HepG2 (cell line): Measurements from ENCODE around the gene GTF2F2.

ENCODE experiments used
- ATF2 ChIP-seq: sonication (generic); formaldehyde crosslinking; IDR thresholded peaks from 2 replicates; pipeline ENCODE4 v1.4.0; 2020; ENCODE audit warnings: missing genetic modification reagents
- EP300 ChIP-seq, 3 experiments: sonication (generic) in 1 of 3; formaldehyde crosslinking in 1 of 3; IDR thresholded peaks; 2 replicates each; pipeline versions ENCODE4 v1.5.1 to v1.6.1; 2011 to 2020; ENCODE audit warnings: low read depth in 2 of 3, low read length in 2 of 3, borderline replicate concordance in 1 of 3, improper control_type of control experiment in 1 of 3, mild to moderate bottlenecking in 1 of 3, missing genetic modification reagents in 1 of 3, moderate library complexity in 1 of 3
- HMGXB3 ChIP-seq: sonication (generic); formaldehyde crosslinking; IDR thresholded peaks from 2 replicates; pipeline ENCODE4 v1.4.0; 2020; ENCODE audit warnings: missing genetic modification reagents, borderline replicate concordance
- KLF6 ChIP-seq: IDR thresholded peaks from 2 replicates; pipeline ENCODE4 v1.8.0; 2016; ENCODE audit warnings: missing biosample characterization, missing genetic modification reagents
- LBX2 ChIP-seq: sonication (generic); formaldehyde crosslinking; IDR thresholded peaks from 2 replicates; pipeline ENCODE4 v1.5.0; 2020; ENCODE audit warnings: missing genetic modification reagents, mild to moderate bottlenecking, borderline replicate concordance
- MAX ChIP-seq: IDR thresholded peaks from 2 replicates; pipeline ENCODE4 v1.6.1; 2012; ENCODE audit warnings: inconsistent platforms
- SYNCRIP ChIP-seq: fragments of 200-400 bp; formaldehyde crosslinking; IDR thresholded peaks from 2 replicates; pipeline ENCODE4 v1.6.1; 2018; ENCODE audit warnings: mild to moderate bottlenecking, low read depth, low read length; ENCODE audit not compliant: insufficient read depth
- TAF1 ChIP-seq: sonication (generic); formaldehyde crosslinking; IDR thresholded peaks from 2 replicates; pipeline ENCODE4 v1.4.0; 2020; ENCODE audit warnings: missing genetic modification reagents
- USF2 ChIP-seq, 2 experiments: sonication (generic) in 1 of 2; formaldehyde crosslinking in 1 of 2; IDR thresholded peaks; 2 replicates each; pipeline versions ENCODE4 v1.5.1 to v1.6.1; 2011 to 2020; ENCODE audit warnings: borderline replicate concordance in 1 of 2, low read depth in 1 of 2, low read length in 1 of 2, mild to moderate bottlenecking in 1 of 2, missing genetic modification reagents in 1 of 2, moderate library complexity in 1 of 2
- ZNF160 ChIP-seq: sonication (generic); formaldehyde crosslinking; IDR thresholded peaks from 2 replicates; pipeline ENCODE4 v1.8.0; 2022; ENCODE audit warnings: mild to moderate bottlenecking, inconsistent platforms, missing genetic modification reagents
- TF ChIP-seq, protein P1 (sequence below), 2 experiments: IDR thresholded peaks; 2 replicates each; pipeline ENCODE4 v1.6.1; 2011 to 2012; ENCODE audit warnings: low read length in 2 of 2, borderline replicate concordance in 1 of 2, low read depth in 1 of 2, mild to moderate bottlenecking in 1 of 2, moderate library complexity in 1 of 2
- TF ChIP-seq, protein P2 (sequence below): sonication (generic); formaldehyde crosslinking; IDR thresholded peaks from 2 replicates; pipeline ENCODE4 v1.5.0; 2020; ENCODE audit warnings: mild to moderate bottlenecking, missing genetic modification reagents, moderate library complexity

DNA sequence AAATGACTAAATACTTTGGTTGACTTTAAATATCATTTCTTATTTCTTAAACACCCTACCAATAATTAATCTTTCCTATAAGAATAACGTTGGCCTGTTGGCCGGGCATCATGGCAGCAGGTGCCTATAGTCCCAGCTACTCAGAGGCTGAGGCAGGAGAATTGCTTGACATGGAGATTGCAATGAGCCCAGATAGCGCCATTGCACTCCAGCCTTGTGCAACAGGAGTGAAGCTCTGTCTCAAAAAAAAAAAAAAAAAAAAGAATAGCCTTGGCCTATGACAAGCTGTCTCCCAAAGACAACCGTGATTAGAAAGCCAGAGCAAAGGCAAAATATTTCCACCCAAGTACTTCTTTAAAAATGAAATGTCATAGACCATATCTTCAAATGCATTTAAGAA, 105.1 kb downstream of the GTF2F2 start:
- no peak for TF ChIP-seq ATF2 (CRISPR knock-in tag)
- TF ChIP-seq HMGXB3, result no peak
- no peak for TF ChIP-seq USF2 (IDR thresholded peaks at IDR 0.05; ENCODE audit: low read depth, low read length)
- TF ChIP-seq USF2 (CRISPR knock-in tag; IDR thresholded peaks at IDR 0.05; ENCODE audit: borderline replicate concordance), result no peak
- TF ChIP-seq, protein P1, sequence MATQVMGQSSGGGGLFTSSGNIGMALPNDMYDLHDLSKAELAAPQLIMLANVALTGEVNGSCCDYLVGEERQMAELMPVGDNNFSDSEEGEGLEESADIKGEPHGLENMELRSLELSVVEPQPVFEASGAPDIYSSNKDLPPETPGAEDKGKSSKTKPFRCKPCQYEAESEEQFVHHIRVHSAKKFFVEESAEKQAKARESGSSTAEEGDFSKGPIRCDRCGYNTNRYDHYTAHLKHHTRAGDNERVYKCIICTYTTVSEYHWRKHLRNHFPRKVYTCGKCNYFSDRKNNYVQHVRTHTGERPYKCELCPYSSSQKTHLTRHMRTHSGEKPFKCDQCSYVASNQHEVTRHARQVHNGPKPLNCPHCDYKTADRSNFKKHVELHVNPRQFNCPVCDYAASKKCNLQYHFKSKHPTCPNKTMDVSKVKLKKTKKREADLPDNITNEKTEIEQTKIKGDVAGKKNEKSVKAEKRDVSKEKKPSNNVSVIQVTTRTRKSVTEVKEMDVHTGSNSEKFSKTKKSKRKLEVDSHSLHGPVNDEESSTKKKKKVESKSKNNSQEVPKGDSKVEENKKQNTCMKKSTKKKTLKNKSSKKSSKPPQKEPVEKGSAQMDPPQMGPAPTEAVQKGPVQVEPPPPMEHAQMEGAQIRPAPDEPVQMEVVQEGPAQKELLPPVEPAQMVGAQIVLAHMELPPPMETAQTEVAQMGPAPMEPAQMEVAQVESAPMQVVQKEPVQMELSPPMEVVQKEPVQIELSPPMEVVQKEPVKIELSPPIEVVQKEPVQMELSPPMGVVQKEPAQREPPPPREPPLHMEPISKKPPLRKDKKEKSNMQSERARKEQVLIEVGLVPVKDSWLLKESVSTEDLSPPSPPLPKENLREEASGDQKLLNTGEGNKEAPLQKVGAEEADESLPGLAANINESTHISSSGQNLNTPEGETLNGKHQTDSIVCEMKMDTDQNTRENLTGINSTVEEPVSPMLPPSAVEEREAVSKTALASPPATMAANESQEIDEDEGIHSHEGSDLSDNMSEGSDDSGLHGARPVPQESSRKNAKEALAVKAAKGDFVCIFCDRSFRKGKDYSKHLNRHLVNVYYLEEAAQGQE (IDR thresholded peaks at IDR 0.05; ENCODE audit: borderline replicate concordance in 1 of 2, low read depth in 1 of 2, low read length in 2 of 2), result no peak
- TF ChIP-seq SYNCRIP, result no peak
- TF ChIP-seq ZNF160, result no peak
- TF ChIP-seq KLF6 (CRISPR knock-in tag), result no peak
- no peak for TF ChIP-seq TAF1 (CRISPR knock-in tag)
- TF ChIP-seq MAX, result no peak
- TF ChIP-seq EP300 (IDR thresholded peaks at IDR 0.05; ENCODE audit: low read depth in 2 of 2, low read length in 2 of 2), result no peak
- TF ChIP-seq EP300 (CRISPR knock-in tag; IDR thresholded peaks at IDR 0.05; ENCODE audit: borderline replicate concordance), result no peak
- TF ChIP-seq, protein P2, sequence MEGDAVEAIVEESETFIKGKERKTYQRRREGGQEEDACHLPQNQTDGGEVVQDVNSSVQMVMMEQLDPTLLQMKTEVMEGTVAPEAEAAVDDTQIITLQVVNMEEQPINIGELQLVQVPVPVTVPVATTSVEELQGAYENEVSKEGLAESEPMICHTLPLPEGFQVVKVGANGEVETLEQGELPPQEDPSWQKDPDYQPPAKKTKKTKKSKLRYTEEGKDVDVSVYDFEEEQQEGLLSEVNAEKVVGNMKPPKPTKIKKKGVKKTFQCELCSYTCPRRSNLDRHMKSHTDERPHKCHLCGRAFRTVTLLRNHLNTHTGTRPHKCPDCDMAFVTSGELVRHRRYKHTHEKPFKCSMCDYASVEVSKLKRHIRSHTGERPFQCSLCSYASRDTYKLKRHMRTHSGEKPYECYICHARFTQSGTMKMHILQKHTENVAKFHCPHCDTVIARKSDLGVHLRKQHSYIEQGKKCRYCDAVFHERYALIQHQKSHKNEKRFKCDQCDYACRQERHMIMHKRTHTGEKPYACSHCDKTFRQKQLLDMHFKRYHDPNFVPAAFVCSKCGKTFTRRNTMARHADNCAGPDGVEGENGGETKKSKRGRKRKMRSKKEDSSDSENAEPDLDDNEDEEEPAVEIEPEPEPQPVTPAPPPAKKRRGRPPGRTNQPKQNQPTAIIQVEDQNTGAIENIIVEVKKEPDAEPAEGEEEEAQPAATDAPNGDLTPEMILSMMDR (CRISPR knock-in tag), result no peak
- TF ChIP-seq LBX2 (CRISPR knock-in tag), result no peak
